HL-60 (cell line): ENCODE results near the gene TBC1D22A.

Experiments used
- CTCF ChIP-seq: IDR thresholded peaks from one replicate; pipeline ENCODE4 v1.5.1; 2011; ENCODE audit warnings: low read length, control low read depth, inconsistent platforms; ENCODE audit not compliant: insufficient read depth
- GABPA ChIP-seq: IDR thresholded peaks from 2 replicates; pipeline ENCODE4 v1.6.1; 2012; ENCODE audit warnings: low read depth
- POLR2AphosphoS5 ChIP-seq: IDR thresholded peaks from 2 replicates; pipeline ENCODE4 v1.6.1; 2012; ENCODE audit warnings: low read depth
- REST ChIP-seq: IDR thresholded peaks from 2 replicates; pipeline ENCODE4 v1.6.1; 2012; ENCODE audit warnings: low read depth; ENCODE audit not compliant: insufficient replicate concordance
- SPI1 ChIP-seq: IDR thresholded peaks from 2 replicates; pipeline ENCODE4 v1.6.1; 2012; ENCODE audit warnings: low read depth, mild to moderate bottlenecking, borderline replicate concordance

GRCh38 chr22:47147572-47147971, 385.1 kb downstream of the TBC1D22A start:
- TF ChIP-seq GABPA (no peak), CTCF (no peak), POLR2AphosphoS5 (no peak), REST (no peak), SPI1 (no peak)
